Neural progenitor cell (in vitro differentiated cells): ENCODE data around the gene CXCR2.

ENCODE experiments used
- CTCF ChIP-seq: fragments of 200-600 bp; sonication (generic); IDR thresholded peaks from 2 replicates; pipeline ENCODE4 v1.5.1; 2017; ENCODE audit warnings: antibody characterized with exemption, mild to moderate bottlenecking
- EZH2 ChIP-seq: fragments of 200-600 bp; sonication (generic); IDR thresholded peaks from 2 replicates; pipeline ENCODE4 v1.6.1; 2017; ENCODE audit warnings: antibody characterized with exemption, mild to moderate bottlenecking, moderate library complexity
- EZH2phosphoT487 ChIP-seq: fragments of 200-600 bp; sonication (generic); IDR thresholded peaks from 2 replicates; pipeline ENCODE4 v1.6.1; 2017; ENCODE audit warnings: antibody characterized with exemption

GRCh38 chr2:218172845-218173244, 47.0 kb downstream of the CXCR2 start:
- no peak for TF ChIP-seq CTCF
- no peak for TF ChIP-seq EZH2
- TF ChIP-seq EZH2phosphoT487: no peak
